ENCODE measurements around the gene SCGB3A1.

- TF ChIP-seq CEBPB (IDR thresholded peaks at IDR 0.05; ENCODE audit: low read depth, low read length): no peak
- no peak for TF ChIP-seq CTCF (conservative IDR thresholded peaks at IDR 0.05; ENCODE audit: low read depth, low read length)
- no peak for TF ChIP-seq FOS (IDR thresholded peaks at IDR 0.05; ENCODE audit: low read depth, low read length)
- TF ChIP-seq POLR2A (IDR thresholded peaks at IDR 0.05; ENCODE audit: low read depth, low read length): no peak
- no peak for TF ChIP-seq RCOR1 (IDR thresholded peaks at IDR 0.05; ENCODE audit: insufficient replicate concordance, low read length)
- TF ChIP-seq USF2 (IDR thresholded peaks at IDR 0.05; ENCODE audit: low read depth, low read length): no peak
- no peak for TF ChIP-seq RAD21 (IDR thresholded peaks at IDR 0.05; ENCODE audit: low read length)
- no peak for TF ChIP-seq MXI1 (IDR thresholded peaks at IDR 0.05; ENCODE audit: borderline replicate concordance, low read depth, low read length)
- no peak for TF ChIP-seq MAZ (IDR thresholded peaks at IDR 0.05; ENCODE audit: borderline replicate concordance, low read depth, low read length)
- TF ChIP-seq SMC3 (IDR thresholded peaks at IDR 0.05; ENCODE audit: low read depth, low read length): no peak
- TF ChIP-seq CHD1 (IDR thresholded peaks at IDR 0.05; ENCODE audit: low read depth, low read length): no peak
- no peak for TF ChIP-seq BHLHE40 (IDR thresholded peaks at IDR 0.05; ENCODE audit: low read depth, low read length)
Observed at GRCh38 chr5:180575571-180575970, 15.7 kb downstream of the SCGB3A1 start.
